Left ventricle myocardium inferior (tissue), 1 donor: ENCODE measurements around the gene VASN. TPM values are rescaled to one million over a fixed set of nuclear protein-coding genes. Genes with fewer than 3 reads are reported as not detected.

Experiments
- DNase-seq: peaks from one replicate; pipeline ENCODE4 v3.0.0-alpha.2; 2020
- H3K27ac ChIP-seq: fragments of 200-600 bp; replicated peaks from 2 replicates; pipeline ENCODE4 v1.8.0; 2021
- H3K27me3 ChIP-seq: fragments of 200-600 bp; 2 replicates; pipeline ENCODE4 v1.8.0; 2021; ENCODE audit warnings: low read depth
- H3K36me3 ChIP-seq: fragments of 200-600 bp; 2 replicates; pipeline ENCODE4 v1.8.0; 2021
- H3K4me1 ChIP-seq: fragments of 200-600 bp; 2 replicates; pipeline ENCODE4 v1.8.0; 2021
- H3K4me3 ChIP-seq: fragments of 200-600 bp; 2 replicates; pipeline ENCODE4 v1.8.0; 2021; ENCODE audit warnings: mild to moderate bottlenecking, moderate library complexity
- H3K9me3 ChIP-seq: fragments of 200-600 bp; replicated peaks from 2 replicates; pipeline ENCODE4 v1.8.0; 2021
- intact Hi-C: fragments of 100-400 bp; cut with micrococcal nuclease; formaldehyde crosslinking; loops from one replicate; pipeline ENCODE4 v1.11.0; 2022
- total RNA-seq: library from RNA; stranded (reverse); fragmentation: NEBNext Ultra II Directional; extraction: Animal tissue kit (Norgen Biotek cat#: 25700); gene quantifications from one replicate; pipeline ENCODE4 v1.2.1, GENCODE V29; 2021
- TF ChIP-seq, protein P1 (sequence below): fragments of 200-600 bp; IDR thresholded peaks from 2 replicates; pipeline ENCODE4 v1.8.0; 2021; ENCODE audit warnings: antibody characterized with exemption, mild to moderate bottlenecking, borderline replicate concordance
- donor health status: DM: no; HTN: yes; CAD: no; lungs with severe emphysema.

Gene VASN
- total RNA-seq, 1 donor from 2014 or later: 5.5 TPM

DNA sequence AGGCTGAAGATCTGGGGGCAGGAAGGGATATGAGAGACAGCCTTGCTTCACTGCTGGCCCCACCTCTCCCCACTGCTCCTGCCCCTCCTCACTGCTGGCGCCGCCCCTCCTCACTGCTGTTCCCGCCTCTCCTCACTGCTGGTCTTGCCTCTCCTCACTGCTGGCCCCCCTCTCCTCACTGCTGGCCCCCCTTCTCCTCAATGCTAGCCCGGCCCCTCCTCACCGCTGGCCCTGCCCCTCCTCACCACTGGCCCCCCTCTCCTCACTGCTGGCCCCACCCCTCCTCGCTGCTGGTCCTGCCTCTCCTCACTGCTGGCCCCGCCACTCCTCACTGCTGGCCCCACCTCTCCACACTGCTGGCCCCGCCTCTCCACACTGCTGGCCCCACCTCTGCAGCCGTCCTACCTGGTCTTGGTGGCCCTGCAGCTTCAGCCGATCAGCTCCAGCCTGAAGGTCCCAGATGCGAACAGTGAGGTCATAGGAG, 11.1 kb upstream of the VASN start:
- intact Hi-C loops: no loop called here
- no peak for DNase-seq
- Histone ChIP-seq H3K9me3 (no peaks in the 10 kb centered on the region), H3K36me3 (peaks cover 52% of the 10 kb centered on the region), H3K4me3 (no peak overlapping the region), H3K4me1 (peaks cover 4% of the 10 kb centered on the region), H3K27me3 (no peaks in the 10 kb centered on the region), H3K27ac (no peak overlapping the region)
- TF ChIP-seq, protein P1, sequence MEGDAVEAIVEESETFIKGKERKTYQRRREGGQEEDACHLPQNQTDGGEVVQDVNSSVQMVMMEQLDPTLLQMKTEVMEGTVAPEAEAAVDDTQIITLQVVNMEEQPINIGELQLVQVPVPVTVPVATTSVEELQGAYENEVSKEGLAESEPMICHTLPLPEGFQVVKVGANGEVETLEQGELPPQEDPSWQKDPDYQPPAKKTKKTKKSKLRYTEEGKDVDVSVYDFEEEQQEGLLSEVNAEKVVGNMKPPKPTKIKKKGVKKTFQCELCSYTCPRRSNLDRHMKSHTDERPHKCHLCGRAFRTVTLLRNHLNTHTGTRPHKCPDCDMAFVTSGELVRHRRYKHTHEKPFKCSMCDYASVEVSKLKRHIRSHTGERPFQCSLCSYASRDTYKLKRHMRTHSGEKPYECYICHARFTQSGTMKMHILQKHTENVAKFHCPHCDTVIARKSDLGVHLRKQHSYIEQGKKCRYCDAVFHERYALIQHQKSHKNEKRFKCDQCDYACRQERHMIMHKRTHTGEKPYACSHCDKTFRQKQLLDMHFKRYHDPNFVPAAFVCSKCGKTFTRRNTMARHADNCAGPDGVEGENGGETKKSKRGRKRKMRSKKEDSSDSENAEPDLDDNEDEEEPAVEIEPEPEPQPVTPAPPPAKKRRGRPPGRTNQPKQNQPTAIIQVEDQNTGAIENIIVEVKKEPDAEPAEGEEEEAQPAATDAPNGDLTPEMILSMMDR: no peak

DNA sequence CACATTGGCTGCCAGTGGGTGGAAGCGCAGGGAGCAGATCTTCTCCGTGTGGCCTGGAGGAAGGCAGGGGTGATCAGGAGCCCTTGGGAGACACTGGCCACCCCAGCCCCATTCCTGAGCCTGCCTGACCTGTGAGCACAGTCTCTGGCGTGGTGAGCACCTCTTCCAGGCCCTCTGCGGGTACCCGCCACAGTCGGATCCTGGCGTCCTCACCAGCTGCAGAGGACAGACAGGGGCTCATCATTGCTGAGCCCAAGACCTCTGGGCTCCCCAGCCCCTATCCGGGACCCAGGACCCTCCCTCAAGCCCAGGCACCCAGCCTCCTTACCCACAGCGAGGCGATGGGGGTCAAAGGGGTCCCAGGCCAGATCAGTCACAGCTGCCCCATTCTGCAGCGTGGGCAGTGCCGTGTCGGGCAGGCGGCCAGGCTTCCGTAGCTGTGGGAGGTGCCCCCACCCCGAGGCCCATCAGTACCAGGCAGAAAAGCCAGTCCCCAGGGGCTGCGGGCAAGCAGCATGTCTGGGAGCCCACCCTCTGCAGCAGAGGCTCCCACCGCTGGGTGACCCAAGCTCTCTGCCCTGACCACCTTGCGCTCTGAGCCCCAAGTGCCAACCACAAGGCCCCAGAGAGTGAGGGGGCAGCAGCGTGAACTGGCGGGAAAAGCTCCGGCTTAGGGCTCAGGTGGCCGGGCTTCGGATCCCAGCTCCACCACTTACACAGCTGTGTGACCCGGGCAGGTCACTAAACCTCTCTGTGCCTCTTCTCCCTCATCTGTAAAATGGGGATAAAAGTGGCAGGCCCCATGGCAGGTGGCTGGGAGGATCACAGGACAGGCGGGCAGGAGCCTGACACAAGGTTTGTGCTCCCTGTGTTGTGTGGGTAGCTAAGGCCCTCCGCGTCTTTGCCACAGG, 10.4 kb upstream of the VASN start:
- TF ChIP-seq, protein P1: no peak
- Histone ChIP-seq H3K27me3 (no peaks in the 10 kb centered on the region), H3K36me3 (peaks cover 52% of the 10 kb centered on the region), H3K4me3 (no peak overlapping the region), H3K9me3 (no peaks in the 10 kb centered on the region), H3K4me1 (peaks cover 4% of the 10 kb centered on the region), H3K27ac (no peak overlapping the region)
- no peak for DNase-seq
- intact Hi-C loops: no loop called here

DNA sequence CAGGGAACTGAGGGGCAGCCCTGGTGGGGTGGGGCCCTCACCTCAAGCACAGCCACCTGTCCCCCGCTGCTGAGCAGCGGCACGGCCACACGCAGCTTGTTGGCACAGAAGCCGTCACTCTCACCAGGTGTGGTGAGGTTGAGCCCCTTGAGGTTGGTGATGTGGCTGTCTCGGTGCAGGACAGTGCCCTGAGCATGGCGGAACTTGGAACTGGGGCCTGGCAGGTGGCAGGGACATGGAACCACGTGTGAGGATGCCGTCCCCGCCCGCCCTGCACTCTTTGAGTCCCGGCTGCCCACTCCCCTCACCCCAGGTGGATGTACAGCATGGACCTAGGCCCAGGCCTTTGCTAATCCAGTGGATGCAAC, 9.7 kb upstream of the VASN start:
- intact Hi-C loops: no loop called here
- peaks cover 47% of the 10 kb centered on the region for H3K36me3 ChIP-seq
- H3K4me3 ChIP-seq: no peak overlapping the region
- H3K27ac ChIP-seq: no peak overlapping the region
- peaks cover 4% of the 10 kb centered on the region for H3K4me1 ChIP-seq
- TF ChIP-seq, protein P1: no peak
- no peak for DNase-seq
- H3K9me3 ChIP-seq: no peaks in the 10 kb centered on the region
- H3K27me3 ChIP-seq: no peaks in the 10 kb centered on the region

DNA sequence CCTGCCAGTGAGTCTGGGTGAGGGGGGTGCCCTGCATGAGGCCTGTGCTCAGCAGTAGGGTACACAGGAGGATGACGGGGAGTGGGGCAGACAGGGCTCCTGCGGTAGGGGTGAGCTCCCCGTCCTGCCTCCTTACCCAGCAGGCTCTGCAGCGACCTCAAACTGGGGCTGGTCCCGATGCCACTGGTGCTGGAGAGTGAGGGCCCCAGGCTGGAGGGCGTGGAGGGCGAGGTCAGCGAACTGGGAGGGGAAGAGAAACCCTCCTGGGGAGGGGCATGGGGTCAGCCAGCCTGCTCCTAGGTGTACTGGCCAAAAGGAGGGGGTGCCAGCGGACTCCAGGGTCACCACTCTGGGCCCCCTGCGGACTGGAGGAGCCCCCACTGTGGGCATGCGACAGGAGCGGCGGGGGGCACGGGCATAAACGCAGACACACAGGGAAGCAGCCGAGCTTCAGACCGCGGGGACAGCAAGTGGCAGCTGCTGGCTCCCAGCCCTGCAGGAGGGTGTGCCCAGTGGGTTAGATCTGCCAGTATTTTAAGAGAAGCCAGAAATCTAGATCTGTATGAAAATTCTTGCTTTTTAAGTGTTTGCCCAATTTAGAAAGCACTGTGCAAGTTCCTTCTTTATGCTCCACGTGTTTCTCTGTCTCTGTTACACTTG, 9.0 kb upstream of the VASN start:
- no peaks in the 10 kb centered on the region for H3K9me3 ChIP-seq
- no peak for DNase-seq
- peaks cover 44% of the 10 kb centered on the region for H3K36me3 ChIP-seq
- intact Hi-C loops: no loop called here
- peaks cover 4% of the 10 kb centered on the region for H3K4me1 ChIP-seq
- no peaks in the 10 kb centered on the region for H3K27me3 ChIP-seq
- no peak overlapping the region for H3K4me3 ChIP-seq
- TF ChIP-seq, protein P1: no peak
- H3K27ac ChIP-seq: no peak overlapping the region

DNA sequence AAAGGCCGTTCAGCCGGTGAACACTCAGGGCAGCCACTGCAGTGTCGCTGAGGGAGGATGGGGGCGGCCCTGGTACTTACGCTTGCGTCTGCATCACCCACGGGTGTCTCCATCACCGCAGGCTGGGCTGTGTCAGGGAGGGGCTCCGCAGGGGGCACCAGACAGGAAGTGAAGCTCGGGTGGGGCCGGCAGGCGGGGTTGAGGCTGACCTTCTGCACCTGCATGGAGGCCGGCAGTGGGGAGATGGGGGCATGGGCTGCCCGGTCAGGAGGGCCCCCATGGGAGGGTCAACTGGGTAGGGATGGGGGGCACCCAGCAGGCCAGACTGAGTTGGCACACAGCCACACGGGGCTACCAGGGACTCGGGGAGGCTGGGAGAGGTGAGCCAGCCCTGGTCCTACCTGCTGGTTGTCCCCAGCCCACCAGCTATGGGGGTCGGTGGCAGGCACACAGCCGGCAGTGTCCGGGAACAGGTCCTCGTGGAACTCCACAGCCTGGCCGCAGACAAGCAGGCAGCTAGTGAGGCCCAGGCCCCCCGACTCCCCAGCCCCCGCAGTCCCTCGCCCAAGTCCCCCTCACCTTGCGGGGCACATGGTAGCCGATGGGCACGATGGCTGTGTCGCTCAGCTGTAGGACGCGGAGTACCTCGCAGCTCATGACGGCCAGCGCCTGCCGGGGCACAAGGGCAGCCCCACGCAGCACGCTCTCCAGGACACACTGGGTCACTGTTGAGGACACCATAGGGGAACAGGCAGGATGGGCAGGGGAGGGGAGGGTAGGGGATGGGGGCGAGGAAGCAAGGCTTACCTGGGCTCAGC, 7.2 kb upstream of the VASN start:
- intact Hi-C loops: no loop called here
- Histone ChIP-seq H3K9me3 (no peaks in the 10 kb centered on the region), H3K27ac (no peak overlapping the region), H3K36me3 (peaks cover 38% of the 10 kb centered on the region), H3K27me3 (no peaks in the 10 kb centered on the region), H3K4me1 (peaks cover 8% of the 10 kb centered on the region), H3K4me3 (no peak overlapping the region)
- TF ChIP-seq, protein P1: no peak
- DNase-seq: no peak
